Right hindlimb (tissue), 1 donor: ENCODE results near the gene CDC45.
A peak's percentile ranks its signal among the peaks of the same experiment; 100 is the strongest.

Experiments used
- DNase-seq: peaks from one replicate; pipeline ENCODE4 v3.0.0-alpha.2; 2018

The CDC45 gene

DNA sequence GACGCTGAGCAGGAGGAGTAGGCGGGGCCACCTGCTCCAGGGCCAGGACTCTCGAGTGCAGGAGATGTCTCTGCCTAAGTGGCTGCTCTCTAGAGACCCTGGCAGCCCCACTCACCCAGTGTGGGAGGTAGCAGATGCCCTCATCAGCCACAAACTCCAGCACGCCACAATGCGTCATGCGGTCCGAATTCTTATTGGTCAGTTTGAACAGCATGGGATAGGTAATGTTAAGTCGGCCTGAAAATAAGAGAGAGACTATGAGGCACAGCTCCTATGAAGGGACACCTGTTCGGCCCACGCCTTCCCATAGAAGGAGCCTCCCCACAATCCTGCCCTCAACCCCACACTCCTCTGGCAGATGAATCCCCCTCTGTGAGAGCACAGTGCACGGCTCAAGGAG, 8.1 kb upstream of the CDC45 start:
- DNase-seq: no peak

DNA sequence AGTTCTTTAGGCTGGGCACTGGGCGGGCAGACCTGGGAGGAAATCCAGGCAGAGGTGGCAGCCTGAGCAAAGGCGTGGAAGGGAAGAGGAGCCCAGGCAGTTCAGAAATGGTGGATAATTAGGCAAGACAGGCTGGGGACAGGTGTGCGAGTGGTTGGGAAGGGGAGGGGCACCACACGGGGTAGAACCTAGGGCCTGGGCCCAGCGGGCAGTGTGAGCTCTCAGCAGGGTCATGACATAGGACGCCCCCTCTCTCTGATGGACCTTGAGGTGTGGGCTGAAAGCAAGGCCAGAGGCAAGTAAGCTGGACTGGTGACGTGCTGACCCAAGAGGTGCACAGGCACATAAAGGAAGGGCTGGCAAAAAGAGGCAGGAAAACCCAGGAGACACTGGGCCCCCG, 7.5 kb upstream of the CDC45 start:
- no peak for DNase-seq

DNA sequence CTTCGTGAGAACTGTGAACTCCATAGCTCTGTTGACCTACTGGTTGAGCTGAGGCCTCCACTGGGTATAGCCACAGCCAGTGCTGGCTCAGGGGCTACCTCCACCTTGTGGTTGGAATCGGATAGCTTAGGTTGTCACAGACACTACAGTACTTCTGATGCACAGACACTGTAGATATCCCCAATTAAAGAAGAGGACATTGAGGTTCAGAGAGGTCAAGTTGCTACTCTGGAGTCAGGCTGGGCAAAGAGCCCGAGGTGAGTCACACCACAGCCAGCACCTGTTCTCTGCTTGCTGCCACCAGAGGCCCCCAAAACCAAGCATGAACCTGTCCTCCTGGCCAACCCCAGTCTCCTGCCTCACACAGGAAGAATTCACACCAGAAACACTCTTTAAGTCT, 6.1 kb upstream of the CDC45 start:
- no peak for DNase-seq

DNA sequence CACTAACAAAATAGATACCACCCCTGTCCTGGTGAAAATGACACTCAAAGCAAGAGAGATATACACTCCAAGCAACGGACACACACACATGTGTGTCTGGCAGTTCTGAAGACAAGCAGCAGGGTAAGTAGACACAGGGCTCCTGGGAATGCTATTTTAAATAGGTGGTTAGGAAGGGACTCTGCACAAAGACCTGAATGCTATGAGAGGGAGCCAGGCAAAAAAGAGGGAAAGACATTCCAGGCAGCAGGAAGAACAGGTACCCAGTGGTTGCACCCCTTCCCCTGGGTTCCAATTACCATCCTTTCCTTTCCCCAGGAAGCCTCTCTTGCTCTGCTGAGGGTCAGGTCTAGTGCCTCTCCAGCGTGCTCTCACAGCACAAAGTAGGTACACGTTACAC, 3.7 kb upstream of the CDC45 start:
- no peak for DNase-seq

DNA sequence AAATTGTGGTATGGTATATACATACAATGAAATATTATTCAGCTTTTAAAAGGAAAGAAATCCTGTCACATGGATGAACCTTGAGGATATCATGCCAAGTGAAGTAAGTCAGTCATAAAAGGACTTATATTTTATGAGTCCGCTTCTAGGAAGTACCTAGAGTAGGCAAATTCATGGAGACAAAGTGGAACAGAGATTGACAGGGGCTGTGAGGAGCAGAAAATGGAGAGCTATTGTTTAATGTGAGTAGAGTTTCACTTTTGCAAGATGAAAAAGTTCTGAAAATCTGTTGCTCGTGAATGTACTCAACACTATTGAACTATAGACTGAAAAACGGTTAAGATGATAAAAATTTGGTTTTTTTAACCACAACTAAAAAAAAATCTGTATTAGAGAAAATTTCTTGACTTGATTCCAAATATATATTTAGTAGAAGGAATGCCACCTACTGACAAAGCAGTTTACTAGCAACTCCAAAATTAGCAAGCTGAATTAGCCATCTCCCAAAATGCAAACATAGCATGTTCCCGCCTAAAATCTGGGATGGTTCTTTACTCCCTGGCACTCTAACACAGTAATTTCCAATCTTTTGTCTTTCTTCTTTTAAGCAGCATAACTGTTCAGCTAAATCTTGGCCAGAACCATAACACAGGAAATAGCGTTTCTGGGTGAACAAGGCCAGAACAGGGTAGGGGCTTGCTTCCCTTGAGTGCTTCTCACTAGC, 2.2 kb upstream of the CDC45 start:
- no peak for DNase-seq

DNA sequence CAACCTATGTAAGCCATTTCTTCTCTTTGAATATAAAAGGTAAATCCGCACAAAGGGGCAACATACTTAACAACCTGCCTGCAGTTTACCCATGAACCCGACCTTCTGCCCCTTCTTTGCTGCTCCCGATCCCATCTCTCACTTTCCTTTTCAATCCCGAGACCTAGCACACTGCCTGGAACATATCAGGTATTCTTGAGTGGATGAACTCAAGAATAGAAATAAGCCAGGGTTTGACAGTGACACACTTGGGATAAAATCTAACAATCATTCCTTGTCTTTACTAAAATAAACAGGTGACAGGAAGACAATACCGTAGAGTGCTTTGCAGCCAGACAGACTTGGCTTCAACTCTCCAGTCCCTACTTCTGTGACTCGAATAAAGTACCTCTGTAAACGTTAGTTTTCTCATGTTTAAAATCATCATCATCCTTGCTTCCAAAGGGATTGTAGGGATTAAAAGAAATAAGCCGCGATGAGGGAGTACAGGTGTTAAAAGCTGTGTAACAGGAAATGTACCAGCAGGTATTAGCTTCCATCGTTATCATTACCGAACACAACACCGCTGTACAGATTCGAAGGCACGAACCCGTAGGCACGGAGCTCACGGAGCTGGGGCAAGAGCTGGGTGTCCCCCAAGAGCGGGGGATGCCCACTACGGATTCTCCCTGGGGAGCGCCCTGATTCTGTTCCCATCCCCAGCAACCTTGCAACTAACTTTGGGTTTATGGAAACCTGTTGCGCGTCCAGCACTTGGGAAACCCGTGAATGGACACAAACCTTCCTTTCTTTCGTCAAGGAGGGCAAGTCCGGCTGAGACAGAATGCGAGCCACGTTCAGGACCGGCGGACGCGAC, 1.4 kb upstream of the CDC45 start:
- DNase-seq: no peak

DNA sequence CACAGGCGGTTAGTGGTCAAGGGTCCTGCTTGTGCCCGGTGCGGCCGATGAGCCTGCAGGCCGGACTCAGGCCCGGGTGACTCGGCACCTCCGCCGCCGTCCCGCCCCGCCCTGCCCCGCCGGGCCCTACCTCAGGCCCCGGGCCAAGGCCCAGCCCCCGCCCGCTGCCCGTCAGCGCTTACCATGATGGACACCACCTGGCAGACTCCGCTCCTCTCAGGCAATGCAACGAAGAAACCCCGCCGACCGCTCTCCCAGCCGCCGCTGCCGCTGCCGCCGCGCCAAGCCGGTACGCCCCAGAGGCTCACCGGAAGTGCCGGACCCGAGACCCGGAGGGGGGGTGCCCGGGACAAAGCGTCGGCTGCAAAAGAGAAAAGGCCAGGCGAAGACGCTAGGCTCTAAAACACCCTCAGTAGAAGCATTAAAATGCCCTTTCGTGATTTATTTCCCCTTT, 792 bp upstream of the CDC45 start, which contains the start of gene UFD1:
UFD1 (minus strand) TSS at position 293 of the 454 bp plus-strand sequence; CDS start at position 185, 108 bp downstream.
- peak; percentile 88 for DNase-seq

DNA sequence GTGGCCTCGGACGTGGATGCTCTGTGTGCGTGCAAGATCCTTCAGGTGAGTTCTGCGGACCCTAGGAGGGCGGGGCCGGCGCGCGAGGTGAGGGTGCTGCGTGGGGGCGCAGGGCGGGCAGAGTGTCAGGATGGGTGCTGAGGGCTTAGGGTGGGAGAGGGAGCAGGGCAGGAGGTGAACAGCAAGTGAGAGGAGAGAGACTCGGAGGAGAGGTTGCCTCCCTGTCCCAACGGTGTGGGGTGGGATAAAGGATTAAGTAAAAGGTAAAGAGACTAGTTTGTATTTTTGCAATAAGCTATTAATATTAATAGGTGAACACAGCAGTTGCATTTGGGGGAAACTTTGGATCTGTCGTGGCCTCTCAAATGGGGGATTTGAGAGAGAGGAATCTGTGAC, 451 bp downstream of the CDC45 start:
- DNase-seq: no peak

DNA sequence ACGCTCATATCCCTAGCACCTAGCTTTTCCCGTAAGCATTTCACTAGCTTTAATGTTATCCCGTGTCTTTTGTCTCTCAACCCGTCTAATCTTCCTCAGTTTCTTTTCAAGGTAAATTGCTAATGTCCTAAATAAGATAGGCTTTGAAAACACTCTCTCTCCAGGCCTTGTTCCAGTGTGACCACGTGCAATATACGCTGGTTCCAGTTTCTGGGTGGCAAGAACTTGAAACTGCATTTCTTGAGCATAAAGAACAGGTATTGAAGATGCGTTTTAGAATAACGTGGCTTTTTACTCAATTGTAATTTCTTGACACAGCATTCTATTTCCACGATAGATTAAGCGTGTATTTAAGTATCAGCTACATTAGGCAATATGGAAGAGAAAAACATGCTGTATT, 1.1 kb downstream of the CDC45 start:
- DNase-seq: no peak

DNA sequence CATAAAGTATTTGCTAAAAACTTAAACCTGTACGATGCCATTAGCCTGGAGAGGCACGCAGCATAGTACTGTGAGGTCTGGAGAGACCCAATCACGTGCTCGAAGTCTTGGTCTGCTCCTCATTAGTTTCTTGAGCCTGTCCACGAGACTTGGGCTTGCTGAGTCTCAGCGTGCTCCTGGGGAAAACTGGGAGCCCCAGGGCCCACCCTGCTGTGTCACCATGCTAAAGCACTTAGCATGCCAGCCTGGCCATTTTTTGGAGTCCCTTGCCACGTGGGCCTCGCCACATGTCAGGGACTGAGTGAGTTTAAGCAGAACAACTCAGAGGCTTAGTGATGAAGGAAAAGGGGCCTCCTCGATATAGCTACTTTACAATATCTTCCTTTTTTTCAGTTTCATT, 2.6 kb downstream of the CDC45 start:
- DNase-seq: no peak

DNA sequence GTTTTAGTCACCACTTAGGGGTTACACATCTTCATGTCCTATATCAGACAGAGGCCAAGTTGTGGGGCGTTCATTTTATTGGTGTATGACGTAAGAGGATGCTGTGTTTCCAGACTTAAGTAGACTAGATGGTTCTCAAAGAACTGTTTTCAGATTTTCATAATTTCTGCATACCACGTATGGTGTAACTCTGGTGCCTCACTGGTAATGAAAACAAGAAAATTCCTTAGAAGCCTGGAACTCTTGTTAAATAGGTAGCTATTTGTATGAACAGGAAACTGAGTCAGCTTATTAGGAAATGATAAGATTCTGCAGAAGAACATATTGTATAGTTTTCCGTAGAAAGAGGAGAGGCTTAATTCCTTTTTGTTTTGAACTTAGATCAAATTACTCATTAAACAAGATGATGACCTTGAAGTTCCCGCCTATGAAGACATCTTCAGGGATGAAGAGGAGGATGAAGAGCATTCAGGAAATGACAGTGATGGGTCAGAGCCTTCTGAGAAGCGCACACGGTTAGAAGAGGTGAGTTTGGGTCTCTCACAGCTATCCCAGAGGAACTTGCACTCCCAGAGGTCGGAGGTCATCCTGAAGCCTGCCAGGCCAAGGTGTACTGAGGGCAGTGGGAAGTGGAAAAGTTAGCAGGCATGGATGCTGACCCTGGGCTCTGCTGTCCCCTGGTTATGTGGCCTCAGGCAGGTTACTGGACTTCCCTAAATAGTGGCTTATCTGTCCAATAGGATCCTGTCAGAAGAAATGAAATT, 3.9 kb downstream of the CDC45 start:
- DNase-seq: no peak

DNA sequence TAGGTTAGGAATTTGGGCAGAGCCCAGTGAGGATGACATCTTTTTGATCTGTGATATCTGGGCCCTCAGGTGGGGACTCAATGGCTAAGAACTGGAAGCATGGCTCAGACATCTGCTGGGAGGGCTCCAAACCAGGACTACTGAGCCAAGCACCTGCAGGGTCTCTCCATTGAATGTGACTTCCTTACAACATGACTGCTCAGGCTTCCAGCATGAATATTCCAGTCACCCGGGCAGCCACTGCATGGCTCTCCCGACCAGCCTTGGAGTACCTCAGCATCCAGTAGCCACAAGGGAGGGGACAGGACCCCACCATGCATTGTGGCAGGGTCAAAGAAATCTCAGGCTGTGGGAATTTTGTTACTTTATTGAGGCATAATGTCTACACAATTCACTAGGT, 8.6 kb downstream of the CDC45 start:
- DNase-seq: no peak

DNA sequence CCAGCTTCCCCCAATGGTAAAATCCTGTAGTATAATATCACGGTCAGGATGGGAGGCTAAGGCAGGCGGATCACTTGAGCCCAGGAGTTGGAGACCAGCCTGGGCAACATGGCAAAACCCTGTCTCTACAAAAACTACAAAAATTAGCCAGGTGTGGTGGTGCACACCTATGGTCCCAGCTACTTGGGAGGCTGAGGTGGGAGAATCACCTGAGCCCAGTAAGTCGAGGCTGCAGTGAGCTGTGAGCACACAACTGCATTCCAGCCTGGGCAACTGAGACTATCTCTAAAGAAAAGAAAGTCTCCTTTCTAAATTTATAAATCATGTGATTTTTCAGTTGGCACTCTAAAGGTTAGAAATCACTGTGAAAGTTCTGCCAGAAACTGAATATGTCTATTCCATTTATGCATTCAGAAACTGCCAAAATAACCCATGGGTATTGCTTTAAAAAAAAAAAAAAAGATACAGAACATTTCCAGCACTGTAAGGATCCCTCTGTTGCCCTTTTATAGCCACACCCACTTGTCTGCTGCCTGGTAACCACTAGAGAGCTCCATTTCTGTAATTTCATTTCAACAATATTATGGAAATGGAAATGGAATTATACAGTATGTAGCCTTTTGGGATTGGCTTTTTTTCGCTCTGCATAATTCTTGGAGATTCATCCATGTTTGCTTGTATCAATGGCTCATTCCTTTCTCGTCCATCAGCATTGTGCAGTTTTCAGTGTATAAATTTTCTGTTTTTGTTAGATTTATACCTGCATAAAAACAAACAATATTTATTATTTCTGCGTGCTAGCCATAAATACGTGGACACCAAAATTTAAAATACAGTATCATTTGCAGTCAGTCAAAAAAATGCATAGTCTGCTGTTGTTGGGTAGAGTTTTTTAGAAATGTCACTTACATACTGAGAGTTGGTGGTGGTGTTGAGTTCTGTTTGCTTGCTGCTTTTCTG, 9.4 kb downstream of the CDC45 start:
- DNase-seq: no peak

DNA sequence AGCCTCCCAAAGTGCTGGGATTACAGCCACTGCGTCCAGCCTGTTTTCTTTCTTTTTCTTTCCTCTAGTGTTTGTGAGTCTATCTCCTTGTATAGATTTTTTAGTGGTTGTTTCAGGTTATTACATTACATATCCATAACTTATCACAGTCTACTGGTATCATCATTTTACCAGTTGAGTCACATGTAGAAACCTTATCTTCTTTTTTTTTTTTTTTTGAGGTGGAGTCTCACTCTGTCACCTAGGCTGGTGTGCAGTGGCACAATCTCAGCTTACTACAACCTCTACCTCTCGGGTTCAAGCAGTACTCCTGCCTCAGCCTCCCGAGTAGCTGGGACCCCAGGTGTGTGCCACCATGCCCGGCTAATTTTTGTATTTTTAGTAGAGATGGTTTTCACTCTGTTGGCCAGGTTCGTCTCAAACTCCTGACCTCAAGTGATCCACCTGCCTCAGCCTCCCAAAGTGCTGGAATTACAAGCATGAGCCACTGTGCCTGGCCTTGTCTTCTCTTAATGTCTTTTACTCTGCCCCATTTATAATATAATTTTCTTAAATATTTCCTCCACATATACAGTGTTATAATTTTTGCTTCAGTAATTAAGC, 11.0 kb downstream of the CDC45 start:
- no peak for DNase-seq

DNA sequence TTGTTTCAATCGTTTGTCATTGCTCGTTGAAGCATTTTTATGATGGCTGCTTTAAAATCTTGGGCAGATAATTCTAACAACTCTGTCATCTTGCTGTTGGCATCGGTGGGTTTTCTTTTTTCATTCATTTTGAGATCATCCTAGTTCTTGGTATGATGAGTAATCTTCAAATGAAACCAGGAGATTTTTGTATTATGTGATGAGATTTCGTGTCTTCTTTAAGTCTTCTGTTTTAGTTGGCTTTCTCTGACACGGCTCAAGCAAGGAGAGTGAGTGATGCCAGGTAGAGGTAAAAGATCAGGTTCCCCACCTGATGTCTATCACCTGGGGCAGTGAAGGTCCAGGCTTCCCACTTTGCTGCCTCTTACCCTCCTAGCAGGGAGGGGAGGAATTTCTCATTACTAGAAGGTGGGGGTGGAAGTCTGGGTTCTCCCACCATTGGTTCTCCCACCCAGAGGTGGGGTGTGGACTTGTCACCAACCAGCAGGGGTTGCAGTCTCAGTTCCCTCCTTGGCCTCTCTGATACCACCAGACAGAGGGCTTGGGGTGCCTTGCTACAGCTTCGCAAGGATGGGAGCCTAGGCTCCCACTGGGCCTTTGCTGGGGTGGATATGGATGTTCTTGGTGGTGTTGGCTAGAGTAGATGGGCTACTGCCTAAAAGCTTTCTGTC, 12.9 kb downstream of the CDC45 start:
- DNase-seq: no peak

DNA sequence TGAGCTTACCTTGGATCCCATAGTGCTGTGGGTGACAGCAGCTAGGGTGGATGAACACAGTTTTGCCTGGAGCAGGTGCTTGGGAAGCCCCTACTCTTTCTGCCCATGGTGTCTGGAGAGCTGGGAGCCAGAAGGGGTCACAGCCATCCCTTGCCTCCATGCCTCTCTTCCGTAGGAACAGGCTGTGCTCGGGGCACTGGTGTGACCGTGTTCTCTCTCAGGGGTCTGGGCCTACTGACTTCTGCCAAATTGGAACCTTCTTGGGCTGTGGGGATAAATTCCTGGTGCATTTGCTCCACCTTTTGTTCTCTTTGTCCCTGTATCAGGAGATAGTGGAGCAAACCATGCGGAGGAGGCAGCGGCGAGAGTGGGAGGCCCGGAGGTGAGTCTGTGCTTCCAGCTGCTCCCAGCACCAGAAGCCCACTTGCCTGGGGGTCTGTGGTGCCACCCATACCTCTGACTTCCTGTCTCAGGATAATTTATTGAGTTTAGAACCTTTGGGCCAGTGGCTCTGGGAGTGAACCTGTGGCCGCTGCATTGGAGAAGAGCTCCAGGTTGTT, 14.4 kb downstream of the CDC45 start:
- no peak for DNase-seq

DNA sequence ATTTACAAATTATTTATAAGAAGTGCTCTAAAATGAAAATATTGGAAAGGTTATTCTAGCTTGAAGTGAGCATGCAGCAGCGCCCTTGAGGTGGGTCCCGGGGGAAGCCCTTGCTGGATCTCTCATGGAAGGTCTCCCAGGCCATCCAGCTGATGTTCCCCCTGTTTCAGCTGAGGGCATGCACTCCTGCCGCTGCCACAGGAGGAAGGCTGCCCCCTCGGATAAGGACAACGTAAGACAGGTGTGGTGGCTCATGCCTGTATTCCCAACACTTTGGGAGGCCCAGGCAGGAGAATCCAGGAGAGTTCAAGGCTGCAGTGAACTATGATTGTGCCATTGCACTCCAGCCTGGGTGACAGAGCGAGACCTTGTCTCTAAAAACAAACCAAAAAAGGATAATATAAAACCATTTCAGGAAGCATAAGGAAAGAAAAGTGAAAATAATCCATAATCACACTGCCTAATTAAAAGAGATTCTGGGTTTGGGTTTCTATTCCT, 15.0 kb downstream of the CDC45 start:
- DNase-seq: no peak

DNA sequence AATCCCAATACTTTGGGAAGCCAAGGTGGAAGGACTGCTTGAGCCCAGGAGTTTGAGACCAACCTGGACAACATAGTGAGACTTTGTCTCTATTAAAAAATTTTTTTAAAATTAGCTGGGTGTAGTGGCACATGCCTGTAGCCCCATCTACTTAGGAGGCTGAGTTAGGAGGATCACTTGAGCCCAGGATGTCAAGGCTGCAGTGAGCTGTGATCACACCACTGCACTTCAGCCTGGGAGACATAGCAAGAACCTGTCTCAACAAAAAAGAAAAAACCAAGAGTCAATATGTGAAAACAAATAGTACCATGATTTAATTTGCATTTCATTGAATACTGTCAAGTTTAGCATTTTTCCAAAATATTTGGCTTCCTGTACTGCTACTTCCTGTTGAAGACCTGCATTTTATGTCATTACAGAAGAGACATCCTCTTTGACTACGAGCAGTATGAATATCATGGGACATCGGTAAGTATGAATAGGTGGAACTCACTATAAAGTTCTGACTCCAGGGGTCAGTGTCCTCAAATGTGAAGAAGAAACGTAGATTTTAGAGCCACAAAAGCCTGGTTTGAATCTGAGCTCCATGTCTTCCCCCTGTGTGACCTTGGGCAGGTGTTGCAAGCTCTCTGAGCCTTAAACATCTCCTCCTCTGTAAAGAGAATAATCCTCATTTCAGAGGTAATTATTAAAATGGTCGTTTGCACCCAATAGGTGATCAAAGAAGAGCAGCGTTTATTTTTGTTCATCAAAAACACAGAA, 16.0 kb downstream of the CDC45 start:
- DNase-seq: no peak

DNA sequence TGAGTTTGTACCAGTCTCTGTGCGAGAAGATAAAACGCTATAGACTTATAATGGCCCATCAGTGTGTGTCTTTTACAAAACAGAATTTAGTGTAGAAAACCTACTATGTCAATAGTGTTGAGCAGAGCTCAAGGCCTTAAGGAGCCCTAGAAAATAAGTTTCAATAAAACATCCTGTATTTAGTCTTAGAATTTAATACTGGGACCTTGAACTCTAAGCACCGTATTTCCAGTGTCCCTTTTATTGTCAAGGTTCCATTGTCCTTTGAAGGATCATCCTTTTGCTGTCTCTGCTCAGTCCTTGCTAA, 16.6 kb downstream of the CDC45 start:
- DNase-seq: no peak

DNA sequence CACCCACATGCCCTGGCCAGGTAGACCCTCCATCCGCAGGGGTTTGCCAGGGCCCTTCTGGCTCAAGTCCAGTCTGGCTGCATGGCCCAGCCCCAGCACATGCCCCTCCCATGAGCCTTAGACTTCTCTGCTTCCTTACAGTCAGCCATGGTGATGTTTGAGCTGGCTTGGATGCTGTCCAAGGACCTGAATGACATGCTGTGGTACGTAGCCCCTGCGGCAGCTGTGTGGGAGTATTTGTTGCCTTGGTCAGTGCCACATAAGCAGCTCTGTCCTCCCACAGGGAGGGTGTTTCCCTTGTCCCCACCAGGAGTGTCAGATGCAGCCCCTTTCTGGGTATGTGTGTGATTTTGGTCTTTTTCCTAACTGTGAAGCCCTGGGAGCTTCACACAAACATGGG, 17.5 kb downstream of the CDC45 start:
- peak; percentile 65 for DNase-seq
